Measurements from ENCODE around the gene POLR2C.

DNA sequence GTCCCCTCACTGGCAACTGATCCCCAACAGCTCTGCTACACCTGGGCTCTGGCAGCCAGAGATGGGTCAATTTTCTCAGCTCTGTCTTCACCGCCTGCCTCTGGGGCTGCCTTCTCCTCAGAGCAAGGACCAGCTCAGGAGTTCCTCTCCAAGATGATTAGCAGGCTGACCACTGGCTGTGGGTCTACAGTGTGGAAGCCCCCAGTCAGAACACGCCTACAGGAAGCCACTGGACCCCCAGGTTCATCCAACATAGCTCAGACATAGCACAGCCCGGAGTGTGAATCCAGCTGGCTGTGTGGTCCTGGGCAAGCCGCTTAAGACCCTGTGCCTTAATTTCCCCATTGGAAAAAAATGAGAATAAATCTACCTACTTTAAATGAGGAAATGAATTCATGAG is 18.9 kb downstream of the POLR2C start:
- TF ChIP-seq, protein P1, sequence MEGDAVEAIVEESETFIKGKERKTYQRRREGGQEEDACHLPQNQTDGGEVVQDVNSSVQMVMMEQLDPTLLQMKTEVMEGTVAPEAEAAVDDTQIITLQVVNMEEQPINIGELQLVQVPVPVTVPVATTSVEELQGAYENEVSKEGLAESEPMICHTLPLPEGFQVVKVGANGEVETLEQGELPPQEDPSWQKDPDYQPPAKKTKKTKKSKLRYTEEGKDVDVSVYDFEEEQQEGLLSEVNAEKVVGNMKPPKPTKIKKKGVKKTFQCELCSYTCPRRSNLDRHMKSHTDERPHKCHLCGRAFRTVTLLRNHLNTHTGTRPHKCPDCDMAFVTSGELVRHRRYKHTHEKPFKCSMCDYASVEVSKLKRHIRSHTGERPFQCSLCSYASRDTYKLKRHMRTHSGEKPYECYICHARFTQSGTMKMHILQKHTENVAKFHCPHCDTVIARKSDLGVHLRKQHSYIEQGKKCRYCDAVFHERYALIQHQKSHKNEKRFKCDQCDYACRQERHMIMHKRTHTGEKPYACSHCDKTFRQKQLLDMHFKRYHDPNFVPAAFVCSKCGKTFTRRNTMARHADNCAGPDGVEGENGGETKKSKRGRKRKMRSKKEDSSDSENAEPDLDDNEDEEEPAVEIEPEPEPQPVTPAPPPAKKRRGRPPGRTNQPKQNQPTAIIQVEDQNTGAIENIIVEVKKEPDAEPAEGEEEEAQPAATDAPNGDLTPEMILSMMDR (IDR thresholded peaks at IDR 0.05; ENCODE audit: insufficient read depth, low read depth, low read length): no peak
- TF ChIP-seq EZH2 (IDR thresholded peaks at IDR 0.05; ENCODE audit: insufficient read depth, low read length): no peak
